K562 (cell line): ENCODE measurements around the gene POM121C. TPM values are rescaled to one million over a fixed set of nuclear protein-coding genes. Genes with fewer than 3 reads are reported as not detected.
"Not testable (repeated sequence)": the region's sequence is repeated elsewhere in the genome, so short reads cannot be mapped to it uniquely, and the experiment has no call there.

Experiments used
- CTBP1 ChIP-seq: fragments of 450-650 bp; IDR thresholded peaks from 2 replicates; pipeline ENCODE4 v1.6.1; 2016; ENCODE audit warnings: borderline replicate concordance
- FOXM1 ChIP-seq, 2 experiments: fragments of 450-650 bp in 1 of 2; sonication (generic) in 1 of 2; formaldehyde crosslinking in 1 of 2; IDR thresholded peaks; 2 replicates each; pipeline versions ENCODE4 v1.6.1 to v1.9.0; 2017 to 2022; ENCODE audit warnings: low read depth in 2 of 2, mild to moderate bottlenecking in 2 of 2, missing genetic modification reagents in 1 of 2, moderate library complexity in 1 of 2
- MTA3 ChIP-seq: fragments of 450-650 bp; formaldehyde crosslinking; IDR thresholded peaks from 2 replicates; pipeline ENCODE4 v1.6.1; 2017; ENCODE audit warnings: mild to moderate bottlenecking, borderline replicate concordance
- NR2C1 ChIP-seq, 2 experiments: fragments of 450-650 bp; IDR thresholded peaks; 2 replicates each; pipeline ENCODE4 v1.6.1; 2017; ENCODE audit warnings: mild to moderate bottlenecking in 2 of 2, antibody characterized with exemption in 1 of 2, inconsistent platforms in 1 of 2, missing compliant biosample characterization in 1 of 2, missing genetic modification characterization in 1 of 2
- RCOR1 ChIP-seq, 2 experiments: IDR thresholded peaks; 2 replicates each; pipeline ENCODE4 v1.6.1; 2012; ENCODE audit warnings: low read depth in 2 of 2, low read length in 2 of 2, borderline replicate concordance in 1 of 2, improper control_type of control experiment in 1 of 2
- ZNF584 ChIP-seq: fragments of 200-800 bp; sonication (Bioruptor generic); IDR thresholded peaks from 2 replicates; pipeline ENCODE4 v1.6.1; 2016; ENCODE audit warnings: low read depth, mild to moderate bottlenecking, missing genetic modification characterization, missing compliant biosample characterization
- polyA plus RNA-seq, 8 experiments: library from polyadenylated mRNA; depleted of rRNA in 4 of 8; stranded (reverse) in 5 of 8; unstranded in 3 of 8; fragments of >200 nt; fragmentation: Nextera tagmentation in 2 of 8; fragmentation: Illumina TruSeq in 1 of 8; extraction: Ambion mirVana in 2 of 8; extraction: Trizol in 1 of 8; gene quantifications; 2 replicates each; pipeline versions ENCODE4 v1.2.1 to v1.2.3, GENCODE V29; 2011 to 2014; ENCODE audit warnings: inconsistent platforms in 1 of 8, missing spikeins in 1 of 8
- total RNA-seq, 7 experiments: library from RNA; depleted of rRNA in 6 of 7; stranded (reverse); fragments of >200 nt in 6 of 7; fragmentation: Illumina TruSeq in 2 of 7; extraction: Trizol in 2 of 7; gene quantifications; 2 replicates each; pipeline versions ENCODE4 v1.2.1 to v1.2.3, GENCODE V29; 2011 to 2021; ENCODE audit warnings: low replicate concordance in 1 of 7
- TF ChIP-seq, protein P1 (sequence below), 2 experiments: fragments of 450-650 bp in 1 of 2; sonication (generic) in 1 of 2; formaldehyde crosslinking in 1 of 2; IDR thresholded peaks; 2 replicates each; pipeline versions ENCODE4 v1.7.1 to v1.9.0; 2016 to 2022; ENCODE audit warnings: inconsistent platforms in 1 of 2, mild to moderate bottlenecking in 1 of 2, missing genetic modification reagents in 1 of 2
- TF ChIP-seq, protein P2 (sequence below): fragments of 450-650 bp; IDR thresholded peaks from 2 replicates; pipeline ENCODE4 v1.6.1; 2016; ENCODE audit warnings: antibody characterized with exemption
- TF ChIP-seq, protein P3 (sequence below): fragments of 450-650 bp; IDR thresholded peaks from 2 replicates; pipeline ENCODE4 v1.7.1; 2018; ENCODE audit warnings: mild to moderate bottlenecking, low read depth; ENCODE audit not compliant: partially characterized antibody

The POM121C gene
- total and polyA plus RNA-seq, 9 of the 15 experiments (the other 6 are each of a cell fraction or from before 2014, with no cell fraction given), result 7.1 to 119 (median 21.4) TPM

DNA sequence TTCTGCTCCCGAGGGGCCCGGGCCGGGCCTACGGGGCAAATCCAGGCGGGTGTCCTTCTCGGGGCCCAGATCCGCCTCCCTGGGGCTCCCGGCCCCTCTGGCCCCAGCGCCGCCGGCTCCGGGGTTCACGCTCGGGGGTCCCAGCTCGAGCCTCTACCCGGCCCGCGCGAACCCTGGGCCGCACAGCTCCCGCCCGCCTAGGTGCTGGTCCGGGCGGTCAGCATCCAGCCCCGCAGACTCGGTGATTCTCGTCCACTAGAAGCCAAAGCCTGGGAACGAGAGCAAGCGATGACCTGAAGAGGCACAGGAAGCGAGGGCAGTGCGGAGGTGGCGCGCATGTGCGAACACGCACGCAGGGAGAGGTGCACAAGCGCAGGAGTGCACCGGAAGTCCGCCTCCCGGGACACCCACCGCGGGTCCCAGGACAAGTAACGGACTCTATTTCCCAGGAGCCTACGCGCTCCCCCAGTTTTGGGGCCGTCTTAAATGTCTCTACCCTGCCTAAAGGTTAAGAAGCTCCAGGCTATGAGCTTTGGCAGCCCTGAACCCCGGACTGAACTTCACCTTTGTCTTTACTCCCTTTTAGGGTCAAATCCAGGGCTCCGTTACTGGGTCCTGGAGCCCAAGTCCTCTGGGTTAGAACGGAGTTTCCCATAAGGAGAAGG lies at the start of gene POM121C (continued):
- TF ChIP-seq, protein P1, sequence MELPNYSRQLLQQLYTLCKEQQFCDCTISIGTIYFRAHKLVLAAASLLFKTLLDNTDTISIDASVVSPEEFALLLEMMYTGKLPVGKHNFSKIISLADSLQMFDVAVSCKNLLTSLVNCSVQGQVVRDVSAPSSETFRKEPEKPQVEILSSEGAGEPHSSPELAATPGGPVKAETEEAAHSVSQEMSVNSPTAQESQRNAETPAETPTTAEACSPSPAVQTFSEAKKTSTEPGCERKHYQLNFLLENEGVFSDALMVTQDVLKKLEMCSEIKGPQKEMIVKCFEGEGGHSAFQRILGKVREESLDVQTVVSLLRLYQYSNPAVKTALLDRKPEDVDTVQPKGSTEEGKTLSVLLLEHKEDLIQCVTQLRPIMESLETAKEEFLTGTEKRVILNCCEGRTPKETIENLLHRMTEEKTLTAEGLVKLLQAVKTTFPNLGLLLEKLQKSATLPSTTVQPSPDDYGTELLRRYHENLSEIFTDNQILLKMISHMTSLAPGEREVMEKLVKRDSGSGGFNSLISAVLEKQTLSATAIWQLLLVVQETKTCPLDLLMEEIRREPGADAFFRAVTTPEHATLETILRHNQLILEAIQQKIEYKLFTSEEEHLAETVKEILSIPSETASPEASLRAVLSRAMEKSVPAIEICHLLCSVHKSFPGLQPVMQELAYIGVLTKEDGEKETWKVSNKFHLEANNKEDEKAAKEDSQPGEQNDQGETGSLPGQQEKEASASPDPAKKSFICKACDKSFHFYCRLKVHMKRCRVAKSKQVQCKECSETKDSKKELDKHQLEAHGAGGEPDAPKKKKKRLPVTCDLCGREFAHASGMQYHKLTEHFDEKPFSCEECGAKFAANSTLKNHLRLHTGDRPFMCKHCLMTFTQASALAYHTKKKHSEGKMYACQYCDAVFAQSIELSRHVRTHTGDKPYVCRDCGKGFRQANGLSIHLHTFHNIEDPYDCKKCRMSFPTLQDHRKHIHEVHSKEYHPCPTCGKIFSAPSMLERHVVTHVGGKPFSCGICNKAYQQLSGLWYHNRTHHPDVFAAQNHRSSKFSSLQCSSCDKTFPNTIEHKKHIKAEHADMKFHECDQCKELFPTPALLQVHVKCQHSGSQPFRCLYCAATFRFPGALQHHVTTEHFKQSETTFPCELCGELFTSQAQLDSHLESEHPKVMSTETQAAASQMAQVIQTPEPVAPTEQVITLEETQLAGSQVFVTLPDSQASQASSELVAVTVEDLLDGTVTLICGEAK (IDR thresholded peaks at IDR 0.05), result peak; percentile 89
- TF ChIP-seq, protein P1 (CRISPR knock-in tag; IDR thresholded peaks at IDR 0.05), result not testable (repeated sequence)
- TF ChIP-seq MTA3 (0 out of 2 replicates have a peak, but pooled peaks have one; percentile 30), ZNF584 (CRISPR knock-in tag) (0 out of 2 replicates have a peak, but pooled peaks have one; percentile 38), CTBP1 (peak; percentile 35; the same call in 1 of the 2 replicates), FOXM1 (IDR thresholded peaks at IDR 0.05; ENCODE audit: low read depth) (peak; percentile 35; the same call in 1 of the 2 replicates), RCOR1 (IDR thresholded peaks at IDR 0.05; ENCODE audit: borderline replicate concordance in 1 of 2, low read depth in 2 of 2, low read length in 2 of 2) (peak in 1 of 2 experiments; percentile 42; a peak in 1 of 4 replicates), NR2C1 (IDR thresholded peaks at IDR 0.05) (peak; percentile 86), NR2C1 (tag; IDR thresholded peaks at IDR 0.05) (peak; percentile 90)
- TF ChIP-seq FOXM1 (CRISPR knock-in tag; IDR thresholded peaks at IDR 0.05; ENCODE audit: low read depth), result not testable (repeated sequence)
- TF ChIP-seq, protein P2, sequence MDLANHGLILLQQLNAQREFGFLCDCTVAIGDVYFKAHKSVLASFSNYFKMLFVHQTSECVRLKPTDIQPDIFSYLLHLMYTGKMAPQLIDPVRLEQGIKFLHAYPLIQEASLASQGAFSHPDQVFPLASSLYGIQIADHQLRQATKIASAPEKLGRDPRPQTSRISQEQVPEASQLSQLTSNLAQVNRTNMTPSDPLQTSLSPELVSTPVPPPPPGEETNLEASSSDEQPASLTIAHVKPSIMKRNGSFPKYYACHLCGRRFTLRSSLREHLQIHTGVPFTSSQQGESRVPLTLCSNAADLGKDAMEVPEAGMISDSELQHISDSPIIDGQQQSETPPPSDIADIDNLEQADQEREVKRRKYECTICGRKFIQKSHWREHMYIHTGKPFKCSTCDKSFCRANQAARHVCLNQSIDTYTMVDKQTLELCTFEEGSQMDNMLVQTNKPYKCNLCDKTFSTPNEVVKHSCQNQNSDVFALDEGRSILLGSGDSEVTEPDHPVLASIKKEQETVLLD, result peak; percentile 88
- TF ChIP-seq, protein P3, sequence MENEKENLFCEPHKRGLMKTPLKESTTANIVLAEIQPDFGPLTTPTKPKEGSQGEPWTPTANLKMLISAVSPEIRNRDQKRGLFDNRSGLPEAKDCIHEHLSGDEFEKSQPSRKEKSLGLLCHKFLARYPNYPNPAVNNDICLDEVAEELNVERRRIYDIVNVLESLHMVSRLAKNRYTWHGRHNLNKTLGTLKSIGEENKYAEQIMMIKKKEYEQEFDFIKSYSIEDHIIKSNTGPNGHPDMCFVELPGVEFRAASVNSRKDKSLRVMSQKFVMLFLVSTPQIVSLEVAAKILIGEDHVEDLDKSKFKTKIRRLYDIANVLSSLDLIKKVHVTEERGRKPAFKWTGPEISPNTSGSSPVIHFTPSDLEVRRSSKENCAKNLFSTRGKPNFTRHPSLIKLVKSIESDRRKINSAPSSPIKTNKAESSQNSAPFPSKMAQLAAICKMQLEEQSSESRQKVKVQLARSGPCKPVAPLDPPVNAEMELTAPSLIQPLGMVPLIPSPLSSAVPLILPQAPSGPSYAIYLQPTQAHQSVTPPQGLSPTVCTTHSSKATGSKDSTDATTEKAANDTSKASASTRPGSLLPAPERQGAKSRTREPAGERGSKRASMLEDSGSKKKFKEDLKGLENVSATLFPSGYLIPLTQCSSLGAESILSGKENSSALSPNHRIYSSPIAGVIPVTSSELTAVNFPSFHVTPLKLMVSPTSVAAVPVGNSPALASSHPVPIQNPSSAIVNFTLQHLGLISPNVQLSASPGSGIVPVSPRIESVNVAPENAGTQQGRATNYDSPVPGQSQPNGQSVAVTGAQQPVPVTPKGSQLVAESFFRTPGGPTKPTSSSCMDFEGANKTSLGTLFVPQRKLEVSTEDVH, result peak; percentile 38
